ENCODE measurements around the gene ZMYM5. TPM values are rescaled to one million over a fixed set of nuclear protein-coding genes. Genes with fewer than 3 reads are reported as not detected.

Gene ZMYM5
- polyA plus RNA-seq, 10 donors, result 8.4 to 18.1 (median 13.2) TPM

Other genes starting within 250 kb of the ZMYM5 start
- 10 to 100 TPM; 28.7 to 44.7 (median 35.2) TPM for gene MPHOSPH8, start 230.0 kb downstream of the ZMYM5 start, polyA plus RNA-seq (ENCODE audit: insufficient read length in 10 of 10)
- gene PSPC1, start 80.7 kb downstream of the ZMYM5 start, polyA plus RNA-seq (ENCODE audit: insufficient read length in 10 of 10), result 10 to 100 TPM; 37.1 to 50.4 (median 43.0) TPM
- gene ZMYM2, start 95.1 kb upstream of the ZMYM5 start, polyA plus RNA-seq (ENCODE audit: insufficient read length in 10 of 10), result 10 to 100 TPM; 37.2 to 75.3 (median 53.4) TPM

All from muscle of back (tissue), 10 donors.